Muscle of leg (tissue), 11 donors: Measurements from ENCODE around the gene RBM34. TPM values are rescaled to one million over a fixed set of nuclear protein-coding genes. Genes with fewer than 3 reads are reported as not detected.

Source experiments
- DNase-seq: peaks from one replicate; pipeline ENCODE4 v3.0.0; 2013
- H3K27ac ChIP-seq: one replicate; pipeline ENCODE4 v1.5.1; 2013; ENCODE audit warnings: mild to moderate bottlenecking, low read length, control low read depth
- H3K27me3 ChIP-seq: one replicate; pipeline ENCODE4 v1.6.1; 2013; ENCODE audit warnings: low read length; ENCODE audit not compliant: control insufficient read depth, insufficient read depth
- H3K36me3 ChIP-seq: one replicate; pipeline ENCODE4 v1.6.1; 2013; ENCODE audit warnings: low read length; ENCODE audit not compliant: control insufficient read depth, insufficient read depth
- H3K4me1 ChIP-seq: one replicate; pipeline ENCODE4 v1.6.1; 2013; ENCODE audit warnings: low read length; ENCODE audit not compliant: control insufficient read depth, insufficient read depth
- H3K4me3 ChIP-seq: one replicate; pipeline ENCODE4 v1.5.1; 2013; ENCODE audit warnings: low read length, control low read depth
- H3K9me3 ChIP-seq: replicated peaks from 2 replicates; pipeline ENCODE4 v1.6.1; 2013; ENCODE audit warnings: low read depth, low read length; ENCODE audit not compliant: control insufficient read depth
- WGBS: methylation state at CpG from one replicate; pipeline ENCODE4 v1.1.5; 2013; ENCODE audit warnings: missing lambda C conversion rate; ENCODE audit not compliant: insufficient coverage; 5-methylcytosine and 5-hydroxymethylcytosine counted together
- polyA plus RNA-seq, 8 donors: library from polyadenylated mRNA; unstranded; fragments of 120-200 nt; gene quantifications; one replicate each; pipeline versions ENCODE4 v1.2.1 to v1.2.3, GENCODE V29; 2013; ENCODE audit warnings: inconsistent platforms in 1 of 8, low replicate concordance in 1 of 8; ENCODE audit not compliant: insufficient read length in 8 of 8, insufficient read depth in 1 of 8
- total RNA-seq: library from RNA; stranded (reverse); fragments of 120-200 nt; gene quantifications from one replicate; pipeline ENCODE4 v1.2.4, GENCODE V29; 2013

RBM34 gene
- total and polyA plus RNA-seq, 9 donors, result 50.2 to 69.6 (median 57.6) TPM

DNA sequence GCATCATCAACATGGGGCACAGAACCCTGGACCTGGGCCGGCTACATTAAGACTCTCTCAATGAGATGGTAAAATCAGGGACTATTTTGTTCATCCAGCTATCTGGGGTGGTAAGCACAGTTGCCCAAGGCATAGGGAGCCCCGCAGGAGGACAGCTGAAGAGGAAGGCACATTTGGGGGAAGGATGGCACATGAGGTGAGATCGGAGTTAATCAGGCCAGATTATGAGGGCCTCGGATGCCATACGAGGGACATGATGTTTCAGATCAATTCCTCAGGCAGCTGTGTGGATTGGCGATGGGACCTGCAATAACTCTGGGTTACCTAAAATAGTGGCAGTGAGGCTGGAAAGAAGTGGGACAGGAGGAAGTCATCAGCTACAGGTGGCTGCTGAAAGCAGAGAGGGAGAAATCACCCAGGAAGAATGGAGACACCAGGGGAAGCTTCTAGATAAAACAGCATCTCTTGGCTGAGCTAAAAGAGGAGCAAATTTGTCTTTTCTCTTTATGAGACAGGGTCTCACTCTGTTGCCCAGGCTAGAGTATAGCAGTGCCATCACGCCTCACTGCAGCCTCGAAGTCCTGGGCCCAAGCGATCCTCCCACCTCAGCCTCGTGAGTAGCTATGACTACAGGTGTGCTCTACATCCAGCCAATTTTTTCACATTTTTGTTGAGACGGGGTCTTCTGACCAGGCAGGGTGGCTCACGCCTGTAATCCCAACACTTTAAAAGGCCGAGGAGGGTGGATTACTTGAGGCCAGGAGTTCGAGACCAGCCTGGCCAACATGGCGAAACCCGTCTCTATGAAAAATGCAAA is 53.5 kb downstream of the RBM34 start:
- Histone ChIP-seq H3K27me3 (no peaks in the 10 kb centered on the region), H3K4me1 (peaks cover 10% of the 10 kb centered on the region), H3K9me3 (no peaks in the 10 kb centered on the region), H3K36me3 (peaks cover 25% of the 10 kb centered on the region), H3K4me3 (no peak overlapping the region), H3K27ac (no peak overlapping the region)
- WGBS, result 90% methylated on average over 16 of the region's 16 CpGs
- no peak for DNase-seq

DNA sequence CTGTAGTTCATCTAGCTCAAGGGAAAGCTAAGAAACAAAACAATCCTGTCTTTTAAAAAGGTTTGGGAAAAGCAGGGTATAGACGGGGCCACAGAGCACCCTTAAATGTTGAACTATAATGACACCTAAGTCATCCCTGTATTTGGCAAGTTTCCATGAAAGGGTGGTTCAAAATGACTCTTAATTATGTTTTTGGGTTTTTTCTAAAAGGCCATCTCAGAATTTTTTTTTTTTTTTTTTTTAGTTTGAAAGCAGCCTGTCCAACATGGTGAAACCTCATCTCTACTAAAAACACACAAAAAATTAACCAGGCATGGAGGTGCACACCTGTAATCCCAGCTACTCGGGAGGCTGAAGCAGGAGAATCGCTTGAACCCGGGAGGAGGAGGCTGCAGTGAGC is 54.6 kb downstream of the RBM34 start:
- Histone ChIP-seq H3K4me3 (no peak overlapping the region), H3K27ac (no peak overlapping the region), H3K9me3 (no peaks in the 10 kb centered on the region), H3K27me3 (no peaks in the 10 kb centered on the region), H3K4me1 (peaks cover 10% of the 10 kb centered on the region), H3K36me3 (peaks cover 22% of the 10 kb centered on the region)
- WGBS, result no CpG with 5 or more reads among the region's 4 CpGs
- no peak for DNase-seq

DNA sequence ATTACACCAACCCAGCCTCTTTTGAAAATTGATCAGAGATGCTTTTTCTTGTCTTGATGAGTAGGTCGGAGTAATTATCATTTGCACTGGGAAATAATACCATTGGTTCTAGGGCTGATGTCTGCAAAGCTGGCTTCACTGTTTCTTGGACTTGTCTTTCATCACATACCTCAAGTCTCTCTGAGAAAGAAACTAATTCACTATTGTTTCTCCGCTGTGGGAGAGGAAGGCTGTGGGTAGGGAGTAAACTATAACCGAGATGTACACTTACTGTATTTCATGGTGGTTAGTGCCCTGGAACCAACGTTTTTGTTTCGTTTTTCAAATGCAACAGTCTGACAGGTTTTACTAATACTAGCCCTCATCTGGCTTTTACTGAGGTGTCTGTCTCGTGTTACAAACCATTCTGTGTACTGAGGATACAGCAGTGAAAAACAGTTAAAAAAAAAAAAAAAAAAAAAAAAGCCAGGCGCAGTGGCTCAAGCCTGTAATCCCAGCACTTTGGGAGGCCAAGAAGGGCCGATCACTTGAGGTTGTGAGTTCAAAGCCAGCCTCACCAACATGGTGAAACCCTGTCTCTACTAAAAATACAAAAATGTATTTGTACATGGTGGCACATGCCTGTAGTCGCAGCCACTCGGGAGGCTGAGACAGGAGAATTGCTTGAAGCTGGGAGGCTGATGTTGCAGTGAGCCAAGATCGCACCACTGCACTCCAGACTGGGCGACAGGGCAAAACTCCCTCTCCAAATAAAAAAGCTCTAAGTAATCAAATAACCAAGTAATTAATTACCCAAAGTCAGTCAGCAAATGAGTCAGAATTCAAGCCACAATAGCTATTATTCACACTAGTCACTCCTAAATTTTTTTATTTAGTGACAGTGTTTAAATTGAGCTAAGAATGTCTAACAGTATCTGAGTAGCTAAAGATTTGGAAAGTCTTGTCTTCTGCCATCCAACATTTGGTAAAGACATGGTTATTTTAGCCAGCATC is 55.7 kb downstream of the RBM34 start:
- WGBS, result no CpG with 5 or more reads among the region's 12 CpGs
- Histone ChIP-seq H3K9me3 (no peaks in the 10 kb centered on the region), H3K36me3 (peaks cover 14% of the 10 kb centered on the region), H3K27ac (no peak overlapping the region), H3K27me3 (no peaks in the 10 kb centered on the region), H3K4me3 (no peak overlapping the region), H3K4me1 (peaks cover 10% of the 10 kb centered on the region)
- no peak for DNase-seq

DNA sequence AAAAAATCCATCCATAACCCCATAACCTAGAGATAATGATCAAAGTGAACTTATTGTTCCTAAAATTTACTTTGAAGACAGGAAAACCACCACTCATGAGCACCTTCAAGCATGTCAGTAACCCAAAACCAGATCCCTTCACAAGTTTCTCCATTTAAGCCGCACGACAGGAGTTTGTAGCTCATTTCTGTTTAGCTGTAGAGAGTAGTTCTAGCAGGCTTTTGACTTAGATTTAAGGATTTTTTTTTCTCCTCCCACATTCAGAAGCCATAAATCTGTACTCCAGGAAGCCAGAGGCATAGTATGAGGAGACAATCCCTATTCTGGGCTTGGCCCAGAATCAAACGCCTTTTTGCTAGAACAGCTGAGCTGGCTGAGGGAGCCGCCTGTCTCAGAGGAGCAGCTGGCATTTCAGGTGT is 58.0 kb downstream of the RBM34 start:
- WGBS, result no CpG with 5 or more reads among the region's 4 CpGs
- peak; percentile 59 for DNase-seq
- H3K27ac ChIP-seq, result no peak overlapping the region

DNA sequence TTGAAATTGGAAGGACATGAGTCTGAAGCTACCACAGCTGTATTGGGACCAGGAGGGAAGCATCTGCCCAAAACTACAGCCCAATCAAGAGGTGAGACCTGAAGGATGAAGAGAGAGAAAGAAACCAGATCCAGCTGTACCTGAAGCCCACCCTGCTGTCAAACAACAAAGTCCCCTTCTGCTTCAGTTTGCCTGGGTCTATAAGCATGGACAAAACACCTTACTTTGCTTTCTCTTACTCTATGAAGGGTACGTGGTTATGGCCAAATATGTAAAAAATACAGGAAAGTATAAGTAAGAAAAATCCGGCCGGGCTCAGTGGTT is 58.8 kb downstream of the RBM34 start:
- no peak for DNase-seq
- Histone ChIP-seq H3K27ac (no peak overlapping the region), H3K27me3 (no peaks in the 10 kb centered on the region), H3K4me1 (peaks cover 15% of the 10 kb centered on the region), H3K36me3 (no peaks in the 10 kb centered on the region), H3K4me3 (no peak overlapping the region), H3K9me3 (no peaks in the 10 kb centered on the region)
- no CpG with 5 or more reads among the region's 3 CpGs for WGBS

More for the DNA sequence above, 58.0 kb downstream of the RBM34 start:
- Histone ChIP-seq H3K4me1 (peaks cover 15% of the 10 kb centered on the region), H3K36me3 (peaks cover under 1% of the 10 kb centered on the region), H3K27me3 (no peaks in the 10 kb centered on the region), H3K4me3 (no peak overlapping the region), H3K9me3 (no peaks in the 10 kb centered on the region)

DNA sequence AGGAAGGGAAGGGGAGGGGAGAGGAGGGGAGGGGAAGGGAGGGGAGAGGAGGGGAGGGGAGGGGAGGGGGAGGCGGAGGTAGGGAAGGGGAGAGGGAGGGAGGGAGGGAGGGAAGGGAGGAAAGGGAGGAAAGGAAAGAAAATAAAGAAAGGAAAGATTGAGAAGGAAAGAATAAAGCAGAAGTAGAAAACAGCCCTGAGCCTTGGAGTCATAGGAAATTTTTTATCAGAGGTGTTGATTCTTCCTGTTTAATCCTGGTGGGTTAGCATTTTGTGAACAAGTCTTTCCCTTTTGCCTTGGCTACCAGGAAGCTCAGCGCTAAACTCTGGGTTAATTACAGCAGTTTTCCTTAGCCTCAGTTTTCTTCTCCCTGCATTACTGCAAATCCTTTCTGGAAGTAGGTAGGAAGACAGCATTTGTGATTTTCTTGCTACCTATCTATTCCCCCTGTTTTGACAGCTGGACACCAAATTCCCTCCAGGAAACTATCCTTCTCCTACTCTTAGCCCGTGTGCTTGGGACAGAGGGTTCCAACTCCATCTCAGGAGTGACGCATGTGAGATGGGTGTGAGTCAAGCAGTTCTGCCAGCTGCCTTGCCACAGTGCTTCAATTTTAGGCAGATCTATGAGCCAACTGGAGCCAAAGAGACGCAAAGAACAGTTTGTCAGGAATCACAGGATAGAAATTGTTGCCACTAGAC is 59.3 kb downstream of the RBM34 start:
- Histone ChIP-seq H3K27me3 (no peaks in the 10 kb centered on the region), H3K36me3 (no peaks in the 10 kb centered on the region), H3K27ac (no peak overlapping the region), H3K4me1 (peaks cover 15% of the 10 kb centered on the region), H3K9me3 (no peaks in the 10 kb centered on the region), H3K4me3 (no peak overlapping the region)
- DNase-seq, result no peak
- WGBS, result 83% methylated on average over 3 of the region's 5 CpGs

DNA sequence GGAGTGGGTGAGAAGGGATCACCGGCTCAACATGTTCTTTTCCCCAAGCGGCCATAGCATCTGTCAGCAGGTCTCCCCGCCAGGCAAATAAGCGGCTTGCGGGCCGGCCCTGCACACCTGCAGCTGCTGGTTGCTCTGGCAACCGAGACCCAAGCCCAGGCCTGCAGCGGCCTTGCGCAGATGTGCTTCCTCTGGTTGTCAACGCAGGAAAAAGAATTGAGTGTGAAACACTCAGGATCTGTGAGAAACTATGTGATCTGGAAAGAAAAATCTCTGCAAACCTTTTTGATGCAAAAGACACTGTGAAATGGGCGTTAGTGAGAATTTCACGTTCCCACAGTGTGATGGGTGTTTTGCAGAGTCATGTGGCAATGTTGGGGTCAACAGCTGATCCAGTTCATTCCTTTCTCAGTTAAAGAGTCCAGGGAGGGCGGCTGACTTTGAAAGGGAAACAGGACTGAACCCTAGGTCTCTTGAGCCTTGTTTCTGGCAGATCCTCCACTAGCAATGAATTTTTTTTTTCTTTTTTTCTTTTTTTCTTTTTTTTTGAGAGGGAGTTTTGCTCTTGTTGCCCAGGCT is 60.8 kb downstream of the RBM34 start:
- no peaks in the 10 kb centered on the region for H3K36me3 ChIP-seq
- DNase-seq, result peak; percentile 95
- H3K4me3 ChIP-seq, result no peak overlapping the region
- peak overlapping the region; percentile 18 for H3K27ac ChIP-seq
- peaks cover 15% of the 10 kb centered on the region for H3K4me1 ChIP-seq
- 14% methylated on average over 9 of the region's 13 CpGs for WGBS
- no peaks in the 10 kb centered on the region for H3K27me3 ChIP-seq
- H3K9me3 ChIP-seq, result no peaks in the 10 kb centered on the region

DNA sequence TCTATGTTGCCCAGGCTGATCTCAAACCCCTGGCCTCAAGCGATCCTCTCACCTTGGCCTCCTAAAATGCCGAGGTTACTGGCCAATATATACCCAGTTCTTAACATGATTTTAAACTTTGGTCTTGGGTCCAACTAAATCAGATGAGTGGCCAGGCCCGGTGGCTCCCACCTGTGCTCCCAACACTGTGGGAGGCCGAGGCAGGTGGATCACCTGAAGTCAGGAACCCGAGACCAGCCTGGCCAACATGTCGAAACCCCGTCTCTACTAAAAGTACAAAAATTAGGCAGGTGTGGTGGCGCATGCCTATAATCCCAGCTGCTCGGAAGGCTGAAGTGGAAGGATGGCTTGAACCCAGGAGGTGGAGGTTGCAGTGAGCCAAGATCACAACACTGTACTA is 62.1 kb downstream of the RBM34 start:
- DNase-seq, result no peak
- peaks cover 9% of the 10 kb centered on the region for H3K4me1 ChIP-seq
- 94% methylated on average over 6 of the region's 9 CpGs for whole genome bisulfite sequencing

DNA sequence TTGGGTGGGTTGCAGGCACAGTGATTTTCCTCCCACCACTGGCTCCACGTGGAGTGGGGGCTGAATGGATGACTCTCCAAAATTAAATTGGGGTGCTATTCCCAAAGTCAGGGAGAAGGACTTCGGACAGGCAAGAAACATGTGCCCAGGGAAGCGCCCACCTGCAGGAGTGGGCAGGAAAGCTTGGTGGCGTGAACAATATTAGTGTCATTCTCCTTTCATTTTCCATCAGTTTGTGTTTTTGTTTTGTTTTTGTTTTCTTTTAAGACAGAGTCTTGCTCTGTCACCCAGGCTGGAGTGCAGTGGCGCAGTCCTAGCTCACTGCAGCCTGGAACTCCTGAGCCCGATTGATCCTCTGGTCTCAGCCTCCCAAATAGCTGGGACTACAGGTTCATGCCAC is 62.5 kb downstream of the RBM34 start:
- H3K9me3 ChIP-seq, result no peaks in the 10 kb centered on the region
- 89% methylated on average over 3 of the region's 6 CpGs for WGBS
- no peak overlapping the region for H3K4me3 ChIP-seq
- H3K27me3 ChIP-seq, result no peaks in the 10 kb centered on the region
- DNase-seq, result no peak
- H3K36me3 ChIP-seq, result no peaks in the 10 kb centered on the region
- H3K4me1 ChIP-seq, result peaks cover 11% of the 10 kb centered on the region
- H3K27ac ChIP-seq, result no peak overlapping the region

More for the DNA sequence above, 62.1 kb downstream of the RBM34 start:
- Histone ChIP-seq H3K36me3 (no peaks in the 10 kb centered on the region), H3K27me3 (no peaks in the 10 kb centered on the region), H3K9me3 (no peaks in the 10 kb centered on the region), H3K4me3 (no peak overlapping the region), H3K27ac (no peak overlapping the region)
